ENCODE results near the gene MFRP.

GRCh38 chr11:119357074-119357473 lies 10.6 kb upstream of the MFRP start:
- TF ChIP-seq ZNF416 (tag by site-specific recombination; IDR thresholded peaks at IDR 0.05) (no peak), CTCF (tag by site-specific recombination; IDR thresholded peaks at IDR 0.05) (no peak)

All from HEK293 (cell line).